Dedifferentiated amniotic fluid mesenchymal stem cell (primary cell): Measurements from ENCODE around the gene AQP1.

Experiments used
- DNase-seq: peaks from one replicate; pipeline ENCODE4 v3.0.0-alpha.2; 2016; ENCODE audit errors: extremely low spot score

Gene AQP1

DNA sequence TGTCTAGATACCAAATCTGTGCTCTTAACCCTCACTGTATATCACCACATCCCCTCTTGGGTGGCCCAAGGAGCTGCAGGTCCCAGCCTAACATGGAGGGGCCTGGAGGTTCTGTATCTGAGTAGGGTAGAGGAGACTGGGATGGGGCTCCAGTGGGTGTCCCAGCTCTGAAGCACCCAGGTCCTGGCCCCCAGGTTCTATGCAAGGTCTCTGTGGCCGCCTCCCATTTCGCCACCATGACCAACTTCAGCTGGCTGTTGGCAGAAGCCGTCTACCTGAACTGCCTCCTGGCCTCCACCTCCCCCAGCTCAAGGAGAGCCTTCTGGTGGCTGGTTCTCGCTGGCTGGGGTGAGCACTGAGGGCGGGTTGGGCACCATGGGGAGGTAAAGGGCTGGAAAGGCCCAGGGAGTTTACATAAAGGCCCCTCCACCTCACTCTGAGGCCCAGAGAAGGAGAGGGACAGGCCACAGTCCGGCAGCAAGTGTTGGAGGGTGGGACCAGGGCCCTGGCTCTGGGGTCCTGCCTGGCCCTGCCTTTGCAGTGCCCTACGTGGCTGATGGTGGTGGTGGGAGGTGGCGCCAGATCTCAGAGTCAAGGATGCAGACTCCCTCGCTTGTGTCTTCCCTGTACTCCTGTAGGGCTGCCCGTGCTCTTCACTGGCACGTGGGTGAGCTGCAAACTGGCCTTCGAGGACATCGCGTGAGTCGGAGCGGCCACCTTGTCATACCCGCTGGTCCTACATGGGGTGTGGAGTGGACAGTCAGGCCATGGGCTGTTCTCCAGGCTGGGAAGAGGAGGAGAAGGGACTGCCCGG is 62.3 kb downstream of the AQP1 start:
- DNase-seq = no peak

DNA sequence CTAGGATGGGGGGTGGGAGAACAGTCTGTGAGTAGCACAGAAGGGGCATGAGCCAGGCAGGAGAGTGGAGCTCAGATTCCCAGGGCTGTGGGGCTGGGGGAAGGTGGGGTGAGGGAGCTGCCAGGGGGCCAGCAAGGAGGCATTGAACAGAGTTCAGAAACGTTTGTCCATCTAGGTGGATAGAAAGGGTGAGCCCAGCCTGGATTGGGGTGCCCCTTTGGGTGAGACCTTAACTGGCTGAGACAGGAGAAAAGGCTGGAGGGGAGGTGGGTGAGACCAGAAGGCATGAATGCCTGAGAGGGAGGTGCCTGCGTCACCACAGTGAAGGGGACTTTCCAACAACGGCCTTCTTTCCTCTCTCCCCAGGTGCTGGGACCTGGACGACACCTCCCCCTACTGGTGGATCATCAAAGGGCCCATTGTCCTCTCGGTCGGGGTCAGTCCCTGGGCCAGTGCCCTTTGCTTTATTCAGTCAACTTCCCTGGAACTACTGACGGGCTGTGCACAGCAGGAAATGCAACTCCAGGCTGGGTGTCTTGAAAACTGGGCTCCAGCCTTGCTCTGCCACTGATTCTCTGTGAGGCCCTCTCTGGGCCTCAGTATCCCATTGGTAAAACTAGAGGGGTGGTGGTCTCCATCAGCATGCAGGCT is 63.1 kb downstream of the AQP1 start:
- peak; percentile 22 for DNase-seq
